DOHH2 (cell line): Measurements from ENCODE around the gene NPEPL1.
"Not testable (repeated sequence)": the region's sequence is repeated elsewhere in the genome, so short reads cannot be mapped to it uniquely, and the experiment has no call there.

Source experiments
- H3F3A ChIP-seq: fragments of 200-600 bp; sonication (generic), shearing (Covaris generic); 2 replicates; pipeline ENCODE4 v1.6.0; 2016; ENCODE audit warnings: antibody characterized with exemption, mild to moderate bottlenecking; ENCODE audit not compliant: control insufficient read depth, insufficient read depth
- H3K27ac ChIP-seq: fragments of 200-600 bp; sonication (generic); 2 replicates; pipeline ENCODE4 v1.5.1; 2014; ENCODE audit warnings: low read depth, mild to moderate bottlenecking, low read length, moderate library complexity
- H3K27me3 ChIP-seq: fragments of 200-600 bp; sonication (generic); 2 replicates; pipeline ENCODE4 v1.6.1; 2014; ENCODE audit warnings: mild to moderate bottlenecking, low read length, mixed read lengths; ENCODE audit not compliant: control insufficient read depth
- H3K36me3 ChIP-seq: fragments of 200-600 bp; sonication (generic); 2 replicates; pipeline ENCODE4 v1.6.1; 2014; ENCODE audit warnings: mild to moderate bottlenecking, low read length, moderate library complexity, mixed read lengths; ENCODE audit not compliant: control insufficient read depth
- H3K4me1 ChIP-seq: fragments of 200-600 bp; sonication (generic); 2 replicates; pipeline ENCODE4 v1.6.1; 2014; ENCODE audit warnings: mild to moderate bottlenecking, low read length, mixed read lengths; ENCODE audit not compliant: control insufficient read depth
- H3K4me2 ChIP-seq: fragments of 200-600 bp; sonication (generic); 2 replicates; pipeline ENCODE4 v1.6.0; 2014; ENCODE audit warnings: mild to moderate bottlenecking, low read length, moderate library complexity
- H3K4me3 ChIP-seq: fragments of 200-600 bp; sonication (generic); 2 replicates; pipeline ENCODE4 v1.5.1; 2014; ENCODE audit warnings: mild to moderate bottlenecking, low read length, mixed read lengths
- H3K79me2 ChIP-seq: fragments of 200-600 bp; sonication (generic); 2 replicates; pipeline ENCODE4 v1.6.1; 2014; ENCODE audit warnings: mild to moderate bottlenecking, low read length, mixed read lengths; ENCODE audit not compliant: control insufficient read depth
- H3K9me2 ChIP-seq: fragments of 200-600 bp; sonication (generic); replicated peaks from 2 replicates; pipeline ENCODE4 v1.6.1; 2014; ENCODE audit warnings: mild to moderate bottlenecking, low read length, mixed read lengths; ENCODE audit not compliant: control insufficient read depth
- H3K9me3 ChIP-seq: fragments of 200-600 bp; sonication (generic); 2 replicates; pipeline ENCODE4 v1.6.1; 2014; ENCODE audit warnings: antibody characterized with exemption, low read length, mixed read lengths; ENCODE audit not compliant: control insufficient read depth, insufficient read depth
- H4K20me1 ChIP-seq: fragments of 200-600 bp; sonication (generic); 2 replicates; pipeline ENCODE4 v1.6.0; 2014; ENCODE audit warnings: low read depth, mild to moderate bottlenecking, antibody characterized with exemption, low read length, moderate library complexity; ENCODE audit not compliant: control insufficient read depth, insufficient read depth
- EZH2phosphoT487 ChIP-seq: fragments of 200-600 bp; sonication (generic); IDR thresholded peaks from 2 replicates; pipeline ENCODE4 v1.6.1; 2017; ENCODE audit warnings: borderline replicate concordance, mild to moderate bottlenecking, antibody characterized with exemption, low read length, moderate library complexity, mixed read lengths
- TF ChIP-seq, protein P1 (sequence below): fragments of 200-600 bp; sonication (generic); IDR thresholded peaks from one replicate; pipeline ENCODE4 v1.5.1; 2014; ENCODE audit warnings: antibody characterized with exemption, mild to moderate bottlenecking, low read depth, low read length; ENCODE audit not compliant: poor library complexity, severe bottlenecking

The NPEPL1 gene

GRCh38 chr20:58646703-58647102, 45.9 kb upstream of the NPEPL1 start:
- TF ChIP-seq, protein P1, sequence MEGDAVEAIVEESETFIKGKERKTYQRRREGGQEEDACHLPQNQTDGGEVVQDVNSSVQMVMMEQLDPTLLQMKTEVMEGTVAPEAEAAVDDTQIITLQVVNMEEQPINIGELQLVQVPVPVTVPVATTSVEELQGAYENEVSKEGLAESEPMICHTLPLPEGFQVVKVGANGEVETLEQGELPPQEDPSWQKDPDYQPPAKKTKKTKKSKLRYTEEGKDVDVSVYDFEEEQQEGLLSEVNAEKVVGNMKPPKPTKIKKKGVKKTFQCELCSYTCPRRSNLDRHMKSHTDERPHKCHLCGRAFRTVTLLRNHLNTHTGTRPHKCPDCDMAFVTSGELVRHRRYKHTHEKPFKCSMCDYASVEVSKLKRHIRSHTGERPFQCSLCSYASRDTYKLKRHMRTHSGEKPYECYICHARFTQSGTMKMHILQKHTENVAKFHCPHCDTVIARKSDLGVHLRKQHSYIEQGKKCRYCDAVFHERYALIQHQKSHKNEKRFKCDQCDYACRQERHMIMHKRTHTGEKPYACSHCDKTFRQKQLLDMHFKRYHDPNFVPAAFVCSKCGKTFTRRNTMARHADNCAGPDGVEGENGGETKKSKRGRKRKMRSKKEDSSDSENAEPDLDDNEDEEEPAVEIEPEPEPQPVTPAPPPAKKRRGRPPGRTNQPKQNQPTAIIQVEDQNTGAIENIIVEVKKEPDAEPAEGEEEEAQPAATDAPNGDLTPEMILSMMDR = no peak
- no peaks in the 10 kb centered on the region for H3F3A ChIP-seq
- no peak overlapping the region for H3K4me3 ChIP-seq
- H3K36me3 ChIP-seq = peaks cover 5% of the 10 kb centered on the region
- no peaks in the 10 kb centered on the region for H4K20me1 ChIP-seq
- H3K79me2 ChIP-seq = peaks cover 7% of the 10 kb centered on the region
- no peak overlapping the region for H3K4me2 ChIP-seq
- H3K9me3 ChIP-seq = no peaks in the 10 kb centered on the region
- no peaks in the 10 kb centered on the region for H3K9me2 ChIP-seq
- no peak overlapping the region for H3K27ac ChIP-seq
- peaks cover 11% of the 10 kb centered on the region for H3K4me1 ChIP-seq
- H3K27me3 ChIP-seq = peaks cover 28% of the 10 kb centered on the region

- H3K9me3 ChIP-seq = no peaks in the 10 kb centered on the region
Observed at GRCh38 chr20:58647162-58647795, 45.3 kb upstream of the NPEPL1 start.

DNA sequence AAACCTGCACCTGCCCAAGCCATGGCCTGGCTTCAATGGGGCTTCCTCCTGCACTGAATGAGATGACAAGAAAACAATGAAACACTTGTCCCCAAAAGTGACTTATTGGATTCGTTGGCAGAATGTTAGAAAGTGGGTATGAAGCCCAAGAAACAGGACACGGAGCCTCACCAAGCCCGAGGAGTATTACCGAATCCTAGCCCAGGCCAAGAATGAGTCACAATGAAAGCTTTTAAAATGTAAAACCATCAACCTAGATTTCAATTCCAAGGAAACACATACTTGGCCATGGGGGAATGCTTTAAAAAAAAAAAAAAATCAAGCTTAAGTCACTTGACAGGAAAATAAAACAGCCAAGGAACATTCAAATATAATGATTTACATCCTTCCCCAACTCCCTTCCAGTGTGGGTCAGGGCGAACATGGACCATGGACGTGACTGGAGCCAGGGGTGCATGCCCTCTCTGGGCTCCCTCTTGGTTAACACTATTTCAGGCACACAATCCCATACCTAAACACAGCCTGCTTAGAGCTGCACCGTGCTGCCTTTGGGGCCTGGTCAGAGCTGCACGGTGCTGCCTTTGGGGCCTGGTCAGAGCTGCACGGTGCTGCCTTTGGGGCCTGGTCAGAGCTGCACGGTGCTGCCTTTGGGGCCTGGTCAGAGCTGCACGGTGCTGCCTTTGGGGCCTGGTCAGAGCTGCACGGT, 44.7 kb upstream of the NPEPL1 start:
- H3K4me3 ChIP-seq = no peak overlapping the region
- no peak overlapping the region for H3K4me2 ChIP-seq
- peaks cover 12% of the 10 kb centered on the region for H3K4me1 ChIP-seq
- no peaks in the 10 kb centered on the region for H3K9me2 ChIP-seq
- H3K9me3 ChIP-seq = no peaks in the 10 kb centered on the region
- TF ChIP-seq EZH2phosphoT487 = no peak
- TF ChIP-seq, protein P1 = no peak
- peaks cover 6% of the 10 kb centered on the region for H4K20me1 ChIP-seq
- H3K27ac ChIP-seq = no peak overlapping the region
- H3K27me3 ChIP-seq = peaks cover 17% of the 10 kb centered on the region
- H3F3A ChIP-seq = no peaks in the 10 kb centered on the region
- peaks cover 19% of the 10 kb centered on the region for H3K79me2 ChIP-seq
- H3K36me3 ChIP-seq = peaks cover 13% of the 10 kb centered on the region

More at GRCh38 chr20:58647162-58647795, 45.3 kb upstream of the NPEPL1 start:
- Histone ChIP-seq H3K4me1 (peaks cover 11% of the 10 kb centered on the region), H3K4me3 (no peak overlapping the region), H3K9me2 (no peaks in the 10 kb centered on the region), H3F3A (no peaks in the 10 kb centered on the region), H4K20me1 (no peaks in the 10 kb centered on the region), H3K4me2 (no peak overlapping the region), H3K27ac (no peak overlapping the region), H3K27me3 (peaks cover 24% of the 10 kb centered on the region), H3K36me3 (peaks cover 8% of the 10 kb centered on the region), H3K79me2 (peaks cover 12% of the 10 kb centered on the region)
- no peak for TF ChIP-seq EZH2phosphoT487
- TF ChIP-seq, protein P1 = no peak

GRCh38 chr20:58648502-58648825, 44.1 kb upstream of the NPEPL1 start:
- Histone ChIP-seq H3K4me1 (peaks cover 17% of the 10 kb centered on the region), H3K27me3 (peaks cover 14% of the 10 kb centered on the region), H3K79me2 (peaks cover 24% of the 10 kb centered on the region), H3K36me3 (peaks cover 19% of the 10 kb centered on the region), H4K20me1 (peaks cover 11% of the 10 kb centered on the region)
- H3K4me3 ChIP-seq, H3F3A ChIP-seq, H3K4me2 ChIP-seq, H3K9me2 ChIP-seq, H3K9me3 ChIP-seq, H3K27ac ChIP-seq: not testable (repeated sequence)
